ENCODE measurements around the gene LRRC49. TPM values are rescaled to one million over a fixed set of nuclear protein-coding genes. Genes with fewer than 3 reads are reported as not detected.

LRRC49 gene
- total and polyA plus RNA-seq, 2 donors (not counting 3 experiments of a cell fraction or from before 2014, with no cell fraction given) = 3.0 to 6.6 TPM

- ChIA-PET POLR2A (no interaction called here), CTCF (interaction anchor here (0.7 to 1.3 kb wide), 5 partner anchors 9 to 85 kb away, joined by 3 to 6 read pairs (median 4); no protein-coding TSS in a partner anchor)
- DNase-seq (ENCODE audit: low read depth, low spot score) (peak; percentile 40), FAIRE-seq (peak; percentile 80)
- H4K20me1 ChIP-seq (replicated peaks; ENCODE audit: control insufficient read depth, extremely low read depth, insufficient read depth, low read length) = no peaks in the 10 kb centered on the region
- H3K27ac ChIP-seq (ENCODE audit: insufficient read depth, low read depth, low read length) = no peak overlapping the region
- no peaks in the 10 kb centered on the region for H3K9me3 ChIP-seq (replicated peaks; ENCODE audit: control insufficient read depth, insufficient read depth, low read length)
- H3K36me3 ChIP-seq (ENCODE audit: control insufficient read depth in 2 of 2, extremely low read depth in 1 of 2, insufficient read depth in 2 of 2, low read length in 2 of 2) = no peaks in the 10 kb centered on the region
- BruUV-seq (replicated peaks) = no TSS peak
- TF ChIP-seq, protein P1, sequence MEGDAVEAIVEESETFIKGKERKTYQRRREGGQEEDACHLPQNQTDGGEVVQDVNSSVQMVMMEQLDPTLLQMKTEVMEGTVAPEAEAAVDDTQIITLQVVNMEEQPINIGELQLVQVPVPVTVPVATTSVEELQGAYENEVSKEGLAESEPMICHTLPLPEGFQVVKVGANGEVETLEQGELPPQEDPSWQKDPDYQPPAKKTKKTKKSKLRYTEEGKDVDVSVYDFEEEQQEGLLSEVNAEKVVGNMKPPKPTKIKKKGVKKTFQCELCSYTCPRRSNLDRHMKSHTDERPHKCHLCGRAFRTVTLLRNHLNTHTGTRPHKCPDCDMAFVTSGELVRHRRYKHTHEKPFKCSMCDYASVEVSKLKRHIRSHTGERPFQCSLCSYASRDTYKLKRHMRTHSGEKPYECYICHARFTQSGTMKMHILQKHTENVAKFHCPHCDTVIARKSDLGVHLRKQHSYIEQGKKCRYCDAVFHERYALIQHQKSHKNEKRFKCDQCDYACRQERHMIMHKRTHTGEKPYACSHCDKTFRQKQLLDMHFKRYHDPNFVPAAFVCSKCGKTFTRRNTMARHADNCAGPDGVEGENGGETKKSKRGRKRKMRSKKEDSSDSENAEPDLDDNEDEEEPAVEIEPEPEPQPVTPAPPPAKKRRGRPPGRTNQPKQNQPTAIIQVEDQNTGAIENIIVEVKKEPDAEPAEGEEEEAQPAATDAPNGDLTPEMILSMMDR (IDR thresholded peaks at IDR 0.05; ENCODE audit: extremely low read depth in 1 of 2, insufficient read depth in 1 of 2, low read depth in 1 of 2, low read length in 2 of 2) = no peak
- peak; percentile 95 for TF ChIP-seq GATA2 (IDR thresholded peaks at IDR 0.05; ENCODE audit: insufficient read depth, insufficient read length, low read depth, low read length)
- peaks cover 9% of the 10 kb centered on the region for H3K4me1 ChIP-seq (ENCODE audit: control insufficient read depth, extremely low read depth, insufficient read depth, low read length)
- no peaks in the 10 kb centered on the region for H3K79me2 ChIP-seq (ENCODE audit: control insufficient read depth, insufficient read depth, low read length)
- no peak overlapping the region for H3K9ac ChIP-seq (replicated peaks; ENCODE audit: extremely low read depth, insufficient read depth, low read length)
- H3K4me3 ChIP-seq (replicated peaks in 1 of 3; ENCODE audit: insufficient read depth in 1 of 3, low read depth in 1 of 3, low read length in 3 of 3) = no peak overlapping the region
- dilution Hi-C loops (cut with MboI; ENCODE audit: extremely low pct_ligation_motif_present, low sequenced_read_pairs) (no loop called here), intact Hi-C loops (cut with micrococcal nuclease) (no loop called here)
- no peaks in the 10 kb centered on the region for H3K27me3 ChIP-seq (ENCODE audit: control insufficient read depth in 2 of 2, insufficient read depth in 2 of 2, low read length in 2 of 2)
- H3K4me2 ChIP-seq (ENCODE audit: insufficient read depth, low read length) = peak overlapping the region; percentile 49
- H3K9me1 ChIP-seq (replicated peaks; ENCODE audit: control insufficient read depth, extremely low read depth, insufficient read depth, low read length) = no peaks in the 10 kb centered on the region
- peak overlapping the region; percentile 53 for H2AFZ ChIP-seq (ENCODE audit: low read depth, low read length)
Observed at GRCh38 chr15:71096676-71097075, 204.1 kb downstream of the LRRC49 start.

DNA sequence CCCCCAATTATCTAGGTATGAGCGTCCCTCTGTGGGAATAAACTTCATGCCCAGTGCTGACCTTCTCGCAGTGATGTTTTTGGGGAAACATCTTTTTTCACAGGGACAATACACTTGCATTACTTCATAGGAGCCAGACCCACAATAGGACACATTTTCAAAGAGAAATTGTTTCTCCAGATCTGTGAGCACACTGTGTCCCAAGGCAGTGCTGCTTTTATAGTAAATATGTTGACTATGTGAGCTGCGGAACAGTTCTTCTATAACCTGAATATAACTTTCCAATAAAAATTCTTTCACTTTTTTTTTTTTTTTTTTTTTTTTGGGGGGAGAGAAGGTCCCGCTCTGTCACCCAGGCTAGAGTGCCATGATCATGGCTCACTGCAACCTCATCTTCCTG is 205.3 kb downstream of the LRRC49 start:
- dilution Hi-C loops (cut with MboI; ENCODE audit: extremely low pct_ligation_motif_present, low sequenced_read_pairs) = no loop called here
- Histone ChIP-seq H3K9ac (replicated peaks; ENCODE audit: extremely low read depth, insufficient read depth, low read length) (no peak overlapping the region), H3K27me3 (ENCODE audit: control insufficient read depth in 2 of 2, insufficient read depth in 2 of 2, low read length in 2 of 2) (no peaks in the 10 kb centered on the region), H3K4me3 (replicated peaks in 1 of 3; ENCODE audit: insufficient read depth in 1 of 3, low read depth in 1 of 3, low read length in 3 of 3) (no peak overlapping the region), H3K4me2 (ENCODE audit: insufficient read depth, low read length) (no peak overlapping the region), H3K9me3 (replicated peaks; ENCODE audit: control insufficient read depth, insufficient read depth, low read length) (no peaks in the 10 kb centered on the region), H2AFZ (ENCODE audit: low read depth, low read length) (no peak overlapping the region), H3K9me1 (replicated peaks; ENCODE audit: control insufficient read depth, extremely low read depth, insufficient read depth, low read length) (no peaks in the 10 kb centered on the region), H3K4me1 (ENCODE audit: control insufficient read depth, extremely low read depth, insufficient read depth, low read length) (peaks cover 9% of the 10 kb centered on the region), H3K27ac (ENCODE audit: insufficient read depth, low read depth, low read length) (no peak overlapping the region), H3K79me2 (ENCODE audit: control insufficient read depth, insufficient read depth, low read length) (no peaks in the 10 kb centered on the region), H3K36me3 (ENCODE audit: control insufficient read depth in 2 of 2, extremely low read depth in 1 of 2, insufficient read depth in 2 of 2, low read length in 2 of 2) (no peaks in the 10 kb centered on the region), H4K20me1 (replicated peaks; ENCODE audit: control insufficient read depth, extremely low read depth, insufficient read depth, low read length) (no peaks in the 10 kb centered on the region)
- ChIA-PET CTCF (interaction anchor here (0.9 kb wide), 1 partner anchor 288 kb away, joined by 3 read pairs; no protein-coding TSS in a partner anchor), POLR2A (no interaction called here)
- intact Hi-C loops (cut with micrococcal nuclease) = no loop called here
- DNase-seq (ENCODE audit: low read depth, low spot score) (no peak), FAIRE-seq (no peak)
- TF ChIP-seq MYC (IDR thresholded peaks at IDR 0.05; ENCODE audit: low read depth, low read length) (no peak), POLR2AphosphoS5 (IDR thresholded peaks at IDR 0.05; ENCODE audit: insufficient read depth, low read depth, low read length) (no peak), FOS (IDR thresholded peaks at IDR 0.05; ENCODE audit: borderline replicate concordance, insufficient read depth, low read length) (no peak), POLR2A (IDR thresholded peaks at IDR 0.05; ENCODE audit: low read depth, low read length) (no peak), EZH2 (IDR thresholded peaks at IDR 0.05; ENCODE audit: borderline replicate concordance, low read depth, low read length, severe bottlenecking) (no peak), JUN (IDR thresholded peaks at IDR 0.05; ENCODE audit: borderline replicate concordance, insufficient read depth, insufficient read length, low read depth) (no peak), GATA2 (IDR thresholded peaks at IDR 0.05; ENCODE audit: insufficient read depth, insufficient read length, low read depth, low read length) (no peak), MAX (IDR thresholded peaks at IDR 0.05; ENCODE audit: insufficient read depth, insufficient read length) (no peak)
- TF ChIP-seq, protein P1 (IDR thresholded peaks at IDR 0.05; ENCODE audit: extremely low read depth in 1 of 2, insufficient read depth in 1 of 2, low read depth in 1 of 2, low read length in 2 of 2) = no peak
- BruUV-seq (replicated peaks) = no TSS peak
